ENCODE measurements around the gene INPP5J. TPM values are rescaled to one million over a fixed set of nuclear protein-coding genes. Genes with fewer than 3 reads are reported as not detected.

The INPP5J gene
- total and polyA plus RNA-seq, 9 of the 15 experiments (the other 6 are each of a cell fraction or from before 2014, with no cell fraction given), result 0.10 to 6.3 (median 4.8) TPM

GRCh38 chr22:31107178-31107893, 15.4 kb upstream of the INPP5J start, which contains the start of gene SELENOM (continued):
- TF ChIP-seq HNRNPLL (IDR thresholded peaks at IDR 0.05; ENCODE audit: low read depth, low read length, poor library complexity, severe bottlenecking), result peak; percentile 33
- TF ChIP-seq JUND (IDR thresholded peaks at IDR 0.05; ENCODE audit: borderline replicate concordance, low read depth, low read length), result peak; percentile 37
- TF ChIP-seq JUND (tag; IDR thresholded peaks at IDR 0.05; ENCODE audit: borderline replicate concordance, low read depth, low read length), result no peak
- no peak for TF ChIP-seq RBM25 (IDR thresholded peaks at IDR 0.05; ENCODE audit: low read depth, low read length, severe bottlenecking)
- TF ChIP-seq MAZ (CRISPR knock-in tag; conservative IDR thresholded peaks at IDR 0.05 in 1 of 2, IDR thresholded peaks at IDR 0.05 in 1 of 2), result peak in 1 of 2 experiments; percentile 76; a peak in 2 of 4 replicates
- TF ChIP-seq KLF16 (IDR thresholded peaks at IDR 0.05), result 0 out of 2 replicates have a peak, but pooled peaks have one; percentile 47
- no peak for TF ChIP-seq HLTF (IDR thresholded peaks at IDR 0.05)
- TF ChIP-seq MEIS2 (IDR thresholded peaks at IDR 0.05; ENCODE audit: partially characterized antibody), result no peak
- peak; percentile 16 for TF ChIP-seq PHF20 (IDR thresholded peaks at IDR 0.05; ENCODE audit: partially characterized antibody)
- peak; percentile 22 for TF ChIP-seq PRDM10 (IDR thresholded peaks at IDR 0.05; ENCODE audit: partially characterized antibody)
- TF ChIP-seq MITF (IDR thresholded peaks at IDR 0.05), result no peak
- peak; percentile 41 for TF ChIP-seq CXXC5 (CRISPR knock-in tag; IDR thresholded peaks at IDR 0.05)
- no peak for TF ChIP-seq ZZZ3 (IDR thresholded peaks at IDR 0.05)
- peak; percentile 92 for TF ChIP-seq CREB1 (IDR thresholded peaks at IDR 0.05)
- TF ChIP-seq CREB1 (CRISPR knock-in tag; IDR thresholded peaks at IDR 0.05), result peak; percentile 80
- TF ChIP-seq CTBP1 (IDR thresholded peaks at IDR 0.05; ENCODE audit: borderline replicate concordance), result peak; percentile 86
- no peak for TF ChIP-seq ZNF197 (CRISPR knock-in tag; IDR thresholded peaks at IDR 0.05; ENCODE audit: low read depth)
- TF ChIP-seq NBN (IDR thresholded peaks at IDR 0.05; ENCODE audit: low read depth), result peak; percentile 56; the same call in 1 of the 2 replicates
- TF ChIP-seq POLR2G (IDR thresholded peaks at IDR 0.05; ENCODE audit: low read depth, low read length), result peak; percentile 73
- peak in 1 of 2 experiments; percentile 55; a peak in 2 of 4 replicates for TF ChIP-seq MNT (conservative IDR thresholded peaks at IDR 0.05)
- peak; percentile 47; the same call in 1 of the 2 replicates for TF ChIP-seq L3MBTL2 (IDR thresholded peaks at IDR 0.05)
- no peak for TF ChIP-seq ELF4 (CRISPR knock-in tag; IDR thresholded peaks at IDR 0.05)
